Activated CD4-positive, alpha-beta T cell treated with anti-CD3 and anti-CD28 coated beads for 24 hours (primary cell): ENCODE results near the gene BTG3.

Source experiments
- DNase-seq, 2 donors: peaks; one replicate each; pipeline ENCODE4 v3.0.0-alpha.2; 2020; ENCODE audit warnings: low read depth in 2 of 2

Gene BTG3

GRCh38 chr21:17585875-17586450 is 26.7 kb downstream of the BTG3 start:
- DNase-seq = peak in 1 of 2 donors; percentile 14

DNA sequence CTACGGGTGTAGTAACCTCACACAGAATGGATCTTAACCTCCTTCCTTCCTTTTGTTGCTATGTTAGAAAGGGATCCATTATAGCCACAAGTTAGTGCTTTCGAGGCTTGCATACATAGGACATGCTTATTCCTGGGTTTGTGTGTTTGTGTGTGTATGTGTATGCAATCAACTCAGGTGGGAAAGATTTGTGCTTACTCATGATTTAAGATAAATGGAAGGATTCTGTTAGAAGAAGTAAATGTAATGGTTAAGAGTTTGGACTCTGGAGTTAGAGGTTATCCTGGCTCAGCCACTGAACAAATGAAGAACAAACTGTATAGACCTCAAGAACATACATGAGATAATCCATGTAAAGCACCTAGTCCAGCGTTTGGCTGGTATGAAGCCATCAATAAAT is 28.8 kb downstream of the BTG3 start:
- no peak for DNase-seq

GRCh38 chr21:17580319-17580718 is 32.4 kb downstream of the BTG3 start:
- no peak for DNase-seq

- no peak for DNase-seq
These were observed 33.8 kb downstream of the BTG3 start for GRCh38 chr21:17578876-17579275.

GRCh38 chr21:17578162-17578561 is 34.5 kb downstream of the BTG3 start:
- DNase-seq = no peak

GRCh38 chr21:17577701-17578100 is 35.0 kb downstream of the BTG3 start:
- DNase-seq = no peak

DNA sequence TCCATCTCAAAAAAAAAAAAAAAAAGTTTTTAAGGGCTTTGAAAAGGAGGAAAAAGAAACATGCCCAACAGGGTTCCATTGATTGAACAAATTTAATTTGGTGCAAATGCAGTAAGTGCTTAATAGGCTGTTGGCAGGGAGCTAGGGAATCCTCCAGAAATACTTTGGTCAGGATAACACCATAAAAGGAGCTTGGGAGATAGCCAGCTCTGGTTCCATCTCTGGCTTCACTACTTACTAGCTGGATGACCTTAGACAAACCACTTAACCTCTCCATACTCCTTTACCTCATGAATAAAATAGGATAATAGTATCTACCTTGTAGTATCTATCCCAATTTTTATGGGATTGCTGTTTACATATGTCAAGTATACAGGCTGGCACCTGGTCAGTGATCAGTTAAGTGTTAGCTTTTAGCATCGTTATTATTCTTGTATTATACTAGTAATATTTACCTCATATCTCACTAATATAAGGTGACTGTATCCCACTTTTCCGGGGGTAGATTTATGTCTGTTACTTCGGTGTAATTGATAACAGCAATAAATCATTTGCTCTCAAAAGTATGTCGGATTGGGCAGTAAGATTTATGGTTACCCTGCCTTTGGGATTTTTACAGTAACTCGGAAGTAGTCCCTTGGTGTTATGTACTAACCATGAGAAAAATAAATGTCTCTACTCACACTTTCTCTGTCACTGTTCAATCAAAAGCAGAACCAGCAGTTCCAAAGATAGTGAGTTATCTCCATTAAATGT is 36.4 kb downstream of the BTG3 start:
- DNase-seq = no peak

GRCh38 chr21:17575076-17575475 is 37.6 kb downstream of the BTG3 start:
- no peak for DNase-seq

- no peak for DNase-seq
These were observed 40.3 kb downstream of the BTG3 start for GRCh38 chr21:17572431-17572830.

GRCh38 chr21:17570786-17571185 is 41.9 kb downstream of the BTG3 start:
- no peak for DNase-seq

GRCh38 chr21:17560377-17561025 is 52.2 kb downstream of the BTG3 start:
- no peak for DNase-seq

DNA sequence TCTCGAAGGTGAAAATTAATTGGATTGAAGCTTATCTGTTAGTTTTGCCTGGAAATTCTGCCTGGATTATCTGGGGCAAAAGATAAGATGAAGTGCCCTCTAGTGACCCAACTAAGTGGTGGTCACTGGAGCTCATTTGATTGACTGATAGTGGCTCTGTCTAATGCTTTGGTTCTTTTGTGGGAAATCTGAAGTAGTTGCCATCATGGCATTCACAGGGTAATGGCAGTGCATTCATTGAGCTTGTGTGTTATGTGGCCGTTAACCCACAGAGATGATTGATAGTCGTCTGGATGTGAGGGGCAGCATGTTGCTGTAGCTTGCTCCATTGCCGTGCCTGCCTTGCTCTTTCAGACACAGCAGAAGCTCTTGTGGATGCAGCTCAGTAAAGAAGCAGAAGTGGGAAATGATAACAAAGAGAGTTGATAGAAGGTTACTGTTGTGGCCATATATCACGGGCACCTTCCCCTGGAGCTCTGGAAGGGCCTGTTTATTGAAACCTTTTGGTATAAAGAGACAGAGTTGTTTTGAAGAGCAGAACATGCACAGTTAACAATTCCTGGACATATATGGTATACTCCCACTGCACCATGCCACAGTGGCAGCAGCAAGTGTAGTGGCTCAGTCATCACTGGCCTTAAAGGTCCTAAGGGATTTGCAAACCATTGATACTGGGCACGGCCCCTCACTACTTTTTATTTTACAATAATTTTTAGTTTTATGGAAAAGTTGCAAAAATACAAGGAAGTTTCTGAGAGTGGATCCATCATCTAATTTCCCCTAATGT is 57.8 kb downstream of the BTG3 start:
- DNase-seq = no peak

DNA sequence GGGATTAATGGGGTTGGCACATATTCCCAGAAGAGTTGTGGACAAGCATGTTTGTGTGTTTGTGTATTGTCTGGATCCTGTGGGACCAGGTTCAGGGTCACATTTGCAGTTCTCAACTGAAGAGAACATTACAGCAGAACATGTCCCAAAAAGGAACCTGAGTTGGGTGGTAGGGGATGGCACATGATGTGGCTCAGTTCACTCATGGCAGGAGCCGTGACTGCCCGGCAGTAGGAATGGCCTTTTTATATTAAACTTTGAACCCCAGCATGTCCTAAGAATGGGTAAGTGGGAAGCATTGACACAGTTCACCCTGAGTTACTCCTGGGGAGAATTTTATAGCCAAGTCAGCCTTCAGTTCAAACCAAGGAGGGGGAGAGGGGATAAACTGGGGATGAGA is 58.6 kb downstream of the BTG3 start:
- DNase-seq = no peak

DNA sequence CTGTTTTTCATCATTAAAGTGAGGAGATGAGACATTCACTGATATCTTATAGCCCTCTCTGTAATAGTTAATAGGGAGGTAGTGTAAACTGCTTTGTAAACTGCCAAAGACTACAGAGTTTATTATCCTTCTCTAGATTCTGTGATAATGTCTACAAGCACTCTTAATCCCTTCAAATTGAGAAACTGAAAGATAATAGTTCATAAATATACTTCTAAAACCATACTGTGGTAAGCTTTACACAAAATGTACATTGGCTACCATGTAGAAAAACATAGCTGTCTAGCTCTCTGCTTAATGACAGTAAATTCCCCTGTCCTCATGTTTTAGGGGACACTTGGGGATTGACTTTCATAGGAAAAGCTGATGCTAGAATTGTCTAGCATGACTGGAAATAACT is 60.3 kb downstream of the BTG3 start:
- DNase-seq = no peak

DNA sequence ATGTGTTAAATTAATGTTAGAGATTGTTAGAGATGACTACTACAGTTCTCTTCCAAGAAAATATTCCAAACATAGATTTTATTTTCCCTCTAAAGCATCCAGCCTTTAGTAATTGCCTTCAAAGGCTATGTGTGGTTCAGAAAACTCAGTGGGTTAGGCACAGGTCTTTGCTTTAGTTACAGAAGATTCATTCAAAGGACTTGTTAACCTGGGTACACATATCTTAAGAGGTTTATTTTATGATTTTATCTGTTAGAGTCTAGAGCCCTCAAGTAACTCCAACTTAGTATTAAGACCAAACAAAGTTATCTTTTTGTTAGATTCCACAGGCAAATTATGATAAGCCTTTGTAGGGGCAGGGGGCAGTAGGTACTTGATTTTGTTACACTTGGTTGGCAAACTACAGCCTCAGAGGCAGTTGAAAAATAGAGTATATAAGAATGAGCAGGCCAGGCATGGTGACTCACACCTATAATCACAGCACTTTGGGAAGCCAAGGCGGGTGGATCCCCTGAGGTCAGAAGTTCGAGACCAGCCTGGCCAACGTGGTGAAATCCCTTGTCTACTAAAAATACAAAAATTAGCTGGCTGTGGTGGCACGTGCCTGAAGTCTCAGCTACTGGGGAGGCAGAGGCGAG is 61.9 kb downstream of the BTG3 start:
- no peak for DNase-seq

DNA sequence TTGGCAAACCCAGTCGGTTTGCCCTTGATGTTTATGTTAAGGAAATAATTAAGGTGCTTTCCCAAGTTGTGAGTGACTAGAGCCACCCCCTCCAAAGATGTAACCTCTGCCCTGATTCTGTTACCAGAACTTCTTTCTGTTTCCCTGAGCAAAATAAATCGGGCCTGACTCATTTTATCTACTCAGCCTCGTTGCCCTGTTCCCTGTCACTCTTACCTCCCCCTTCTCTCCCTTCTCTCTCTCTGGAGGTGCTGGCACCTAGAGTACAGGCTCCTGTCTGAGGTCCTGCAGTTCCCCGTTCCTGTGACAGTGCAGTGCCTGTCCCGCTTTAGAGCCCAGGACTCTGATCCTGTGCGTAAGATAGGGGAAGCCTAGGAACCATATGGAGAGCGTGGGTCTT is 64.4 kb downstream of the BTG3 start:
- DNase-seq = no peak

GRCh38 chr21:17545007-17545406 is 67.7 kb downstream of the BTG3 start:
- DNase-seq = no peak
